ENCODE results near the gene DSTN.
"Not testable (repeated sequence)": the region's sequence is repeated elsewhere in the genome, so short reads cannot be mapped to it uniquely, and the experiment has no call there.

Gene DSTN

GRCh38 chr20:17650301-17651128, 80.6 kb downstream of the DSTN start:
- DNase-seq (ENCODE audit: low spot score): no peak

GRCh38 chr20:17651129-17651759, 81.4 kb downstream of the DSTN start:
- no peak for DNase-seq (ENCODE audit: low spot score)

GRCh38 chr20:17651760-17652388, 82.0 kb downstream of the DSTN start:
- DNase-seq (ENCODE audit: low spot score): no peak

GRCh38 chr20:17652411-17652810, 82.5 kb downstream of the DSTN start:
- no peak for DNase-seq (ENCODE audit: low spot score)

GRCh38 chr20:17653835-17654648, 84.2 kb downstream of the DSTN start:
- no peak for DNase-seq (ENCODE audit: low spot score)

GRCh38 chr20:17654649-17655285, 84.9 kb downstream of the DSTN start:
- DNase-seq (ENCODE audit: low spot score): peak; percentile 56

DNA sequence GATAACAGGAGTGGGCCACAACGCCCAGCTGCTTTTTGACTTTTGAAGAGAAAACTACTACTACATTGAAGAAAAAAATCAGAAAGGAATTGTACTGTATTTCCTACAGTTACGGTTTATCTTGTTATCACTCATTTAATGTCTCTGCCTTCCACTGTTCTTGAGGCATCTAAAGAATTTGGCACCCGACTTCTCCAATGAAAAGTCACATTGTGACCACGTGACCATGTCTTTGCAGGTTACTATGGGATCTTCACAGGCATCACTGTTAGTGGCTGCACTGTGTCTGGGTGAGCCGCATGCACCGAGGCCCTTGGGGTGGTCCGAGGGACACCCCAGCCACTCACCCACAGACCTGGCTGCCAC, 85.4 kb downstream of the DSTN start:
- peak; percentile 48 for DNase-seq (ENCODE audit: low spot score)

GRCh38 chr20:17655865-17656479, 86.1 kb downstream of the DSTN start:
- DNase-seq (ENCODE audit: low spot score): no peak

DNA sequence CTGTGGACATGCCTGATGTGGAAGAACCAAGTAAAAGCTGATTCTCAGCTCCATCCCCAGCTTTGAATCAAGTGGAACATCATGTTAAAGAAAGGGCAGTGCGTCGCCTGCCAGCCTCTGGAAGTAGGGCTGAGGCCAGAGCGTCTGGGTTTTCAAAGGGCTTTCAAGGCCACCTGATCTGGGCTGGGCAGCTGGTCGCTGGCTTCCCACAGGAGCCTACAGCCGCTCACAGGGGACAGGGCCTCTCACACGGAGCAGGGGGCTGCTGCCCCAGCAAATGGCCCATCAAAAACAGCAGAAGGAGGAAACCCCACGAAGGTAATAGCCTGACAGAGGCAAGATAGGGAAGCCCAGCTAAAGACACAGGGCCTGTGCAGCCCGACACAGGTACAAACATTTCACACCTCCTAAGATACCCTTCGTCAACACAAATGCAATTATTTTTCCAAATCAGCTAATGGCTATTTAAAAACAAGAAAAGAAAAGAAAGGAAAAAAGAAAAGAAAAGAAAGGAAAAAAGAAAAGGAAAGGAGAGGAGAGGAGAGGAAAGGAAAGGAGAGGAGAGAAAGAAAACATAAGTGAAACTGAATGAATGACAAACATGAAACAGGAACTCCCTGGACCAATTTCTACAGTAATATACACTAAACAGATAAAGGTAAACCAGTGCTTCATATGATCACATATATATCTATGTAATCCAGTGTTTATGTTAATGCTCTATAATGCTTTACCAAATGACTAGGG, 87.4 kb downstream of the DSTN start:
- DNase-seq (ENCODE audit: low spot score): no peak

- DNase-seq (ENCODE audit: low spot score): no peak
Measured at GRCh38 chr20:17657898-17658647, 88.2 kb downstream of the DSTN start.

- no peak for DNase-seq (ENCODE audit: low spot score)
Measured at GRCh38 chr20:17658648-17658993, 88.7 kb downstream of the DSTN start.

GRCh38 chr20:17659344-17659743, 89.5 kb downstream of the DSTN start:
- DNase-seq (ENCODE audit: low spot score): not testable (repeated sequence)
